ENCODE results near the gene COL5A1. TPM values are rescaled to one million over a fixed set of nuclear protein-coding genes. Genes with fewer than 3 reads are reported as not detected.
"Not testable (repeated sequence)": the region's sequence is repeated elsewhere in the genome, so short reads cannot be mapped to it uniquely, and the experiment has no call there.

COL5A1 gene
- polyA plus RNA-seq, 3 donors, result 0.01 TPM; not detected in 2

- H3K9ac ChIP-seq (ENCODE audit: insufficient read depth, low read length, poor library complexity, severe bottlenecking), result no peak overlapping the region
- no peak overlapping the region for H2AFZ ChIP-seq (ENCODE audit: insufficient read depth, low read depth, low read length, poor library complexity, severe bottlenecking)
- no peak for TF ChIP-seq CTCF (IDR thresholded peaks at IDR 0.05)
- peaks cover 3 to 7% (median 4%) of the 10 kb centered on the region in 3 donors for H3K27me3 Mint-ChIP-seq (ENCODE audit: low read depth in 3 of 3)
- no peaks in the 10 kb centered on the region for H3K36me3 Mint-ChIP-seq
- H3K4me1 ChIP-seq (ENCODE audit: control insufficient read depth in 1 of 2, insufficient read depth in 2 of 2, low read length in 2 of 2), result peaks cover 3 to 7% of the 10 kb centered on the region in 2 donors
- H3K9me3 ChIP-seq (replicated peaks in 1 of 2; ENCODE audit: control insufficient read depth in 1 of 2, insufficient read depth in 1 of 2, low read length in 2 of 2), result no peaks in the 10 kb centered on the region
- H3K4me3 Mint-ChIP-seq, result no peak overlapping the region
- H4K20me1 ChIP-seq (ENCODE audit: insufficient read depth, low read length), result no peaks in the 10 kb centered on the region
- no peak overlapping the region for H3K27ac ChIP-seq (ENCODE audit: low read depth in 1 of 2, low read length in 2 of 2)
- intact Hi-C loops (cut with micrococcal nuclease), result no loop called here
- H3K4me1 Mint-ChIP-seq, result no peaks in the 10 kb centered on the region
- H3K4me3 ChIP-seq (replicated peaks in 1 of 3; ENCODE audit: low read depth in 2 of 3, low read length in 3 of 3), result no peak overlapping the region
- H3K79me2 ChIP-seq (ENCODE audit: insufficient read depth, low read length), result no peaks in the 10 kb centered on the region
- 98% methylated on average over 17 of the region's 22 CpGs for WGBS (ENCODE audit: insufficient coverage)
- H3K9me3 Mint-ChIP-seq, result peaks cover 0 to 2% (median 0%) of the 10 kb centered on the region in 7 donors
- H3K27ac Mint-ChIP-seq, result no peak overlapping the region
- H3K27me3 ChIP-seq (ENCODE audit: control insufficient read depth in 2 of 2, insufficient read depth in 2 of 2, low read length in 2 of 2), result no peaks in the 10 kb centered on the region
- H3K36me3 ChIP-seq (replicated peaks in 1 of 2; ENCODE audit: control insufficient read depth in 1 of 2, insufficient read depth in 2 of 2, low read length in 2 of 2), result no peaks in the 10 kb centered on the region
- no peak overlapping the region for H3K4me2 ChIP-seq (replicated peaks; ENCODE audit: extremely low read depth, low read length, poor library complexity, severe bottlenecking)
- DNase-seq, result no peak
Observed at GRCh38 chr9:134683714-134684374, 42.2 kb downstream of the COL5A1 start.

GRCh38 chr9:134684375-134684723 lies 42.7 kb downstream of the COL5A1 start:
- Histone ChIP-seq H3K27me3 (ENCODE audit: control insufficient read depth in 2 of 2, insufficient read depth in 2 of 2, low read length in 2 of 2) (no peaks in the 10 kb centered on the region), H2AFZ (ENCODE audit: insufficient read depth, low read depth, low read length, poor library complexity, severe bottlenecking) (no peak overlapping the region), H3K27ac (ENCODE audit: low read depth in 1 of 2, low read length in 2 of 2) (no peak overlapping the region), H3K4me2 (replicated peaks; ENCODE audit: extremely low read depth, low read length, poor library complexity, severe bottlenecking) (no peak overlapping the region), H3K9ac (ENCODE audit: insufficient read depth, low read length, poor library complexity, severe bottlenecking) (no peak overlapping the region), H3K79me2 (ENCODE audit: insufficient read depth, low read length) (no peaks in the 10 kb centered on the region), H4K20me1 (ENCODE audit: insufficient read depth, low read length) (no peaks in the 10 kb centered on the region), H3K36me3 (replicated peaks in 1 of 2; ENCODE audit: control insufficient read depth in 1 of 2, insufficient read depth in 2 of 2, low read length in 2 of 2) (no peaks in the 10 kb centered on the region), H3K9me3 (replicated peaks in 1 of 2; ENCODE audit: control insufficient read depth in 1 of 2, insufficient read depth in 1 of 2, low read length in 2 of 2) (no peaks in the 10 kb centered on the region), H3K4me3 (replicated peaks in 1 of 3; ENCODE audit: low read depth in 2 of 3, low read length in 3 of 3) (no peak overlapping the region), H3K4me1 (ENCODE audit: control insufficient read depth in 1 of 2, insufficient read depth in 2 of 2, low read length in 2 of 2) (peaks cover 3 to 7% of the 10 kb centered on the region in 2 donors)
- peaks cover 3 to 7% (median 4%) of the 10 kb centered on the region in 3 donors for H3K27me3 Mint-ChIP-seq (ENCODE audit: low read depth in 3 of 3)
- H3K27ac Mint-ChIP-seq, result no peak overlapping the region
- DNase-seq, result no peak
- no peaks in the 10 kb centered on the region for H3K36me3 Mint-ChIP-seq
- TF ChIP-seq CTCF (IDR thresholded peaks at IDR 0.05), result no peak
- no peak overlapping the region for H3K4me3 Mint-ChIP-seq
- WGBS (ENCODE audit: insufficient coverage), result 86% methylated on average over 1 of the region's 3 CpGs
- intact Hi-C loops (cut with micrococcal nuclease), result no loop called here
- H3K4me1 Mint-ChIP-seq, result no peaks in the 10 kb centered on the region
- peaks cover 0 to 2% (median 0%) of the 10 kb centered on the region in 7 donors for H3K9me3 Mint-ChIP-seq

- H3K36me3 ChIP-seq (replicated peaks in 1 of 2; ENCODE audit: control insufficient read depth in 1 of 2, insufficient read depth in 2 of 2, low read length in 2 of 2); H3K36me3 Mint-ChIP-seq; H3K27me3 Mint-ChIP-seq (ENCODE audit: low read depth in 3 of 3); H3K9ac ChIP-seq (ENCODE audit: insufficient read depth, low read length, poor library complexity, severe bottlenecking); H3K79me2 ChIP-seq (ENCODE audit: insufficient read depth, low read length); H3K4me2 ChIP-seq (replicated peaks; ENCODE audit: extremely low read depth, low read length, poor library complexity, severe bottlenecking); intact Hi-C loops (cut with micrococcal nuclease); H3K4me3 ChIP-seq (replicated peaks in 1 of 3; ENCODE audit: low read depth in 2 of 3, low read length in 3 of 3); H3K27me3 ChIP-seq (ENCODE audit: control insufficient read depth in 2 of 2, insufficient read depth in 2 of 2, low read length in 2 of 2); H3K9me3 Mint-ChIP-seq; H3K4me1 Mint-ChIP-seq; H3K27ac Mint-ChIP-seq; H3K9me3 ChIP-seq (replicated peaks in 1 of 2; ENCODE audit: control insufficient read depth in 1 of 2, insufficient read depth in 1 of 2, low read length in 2 of 2); H4K20me1 ChIP-seq (ENCODE audit: insufficient read depth, low read length); DNase-seq; H3K4me1 ChIP-seq (ENCODE audit: control insufficient read depth in 1 of 2, insufficient read depth in 2 of 2, low read length in 2 of 2); H3K27ac ChIP-seq (ENCODE audit: low read depth in 1 of 2, low read length in 2 of 2); H2AFZ ChIP-seq (ENCODE audit: insufficient read depth, low read depth, low read length, poor library complexity, severe bottlenecking); H3K4me3 Mint-ChIP-seq: not testable (repeated sequence)
Observed at GRCh38 chr9:134684941-134685340, 43.3 kb downstream of the COL5A1 start.

All from CD14-positive monocyte (primary cell).